Suprapubic skin (tissue), 4 donors: Measurements from ENCODE around the gene LMAN1L.

Experiments used
- EP300 ChIP-seq: sonication (generic); formaldehyde crosslinking; IDR thresholded peaks from one replicate; pipeline ENCODE4 v1.6.1; 2017; ENCODE audit warnings: antibody characterized with exemption
- POLR2A ChIP-seq, 2 donors: fragments of 450-650 bp; IDR thresholded peaks; one replicate each; pipeline ENCODE4 v1.6.1; 2017; ENCODE audit warnings: antibody characterized with exemption in 2 of 2, mild to moderate bottlenecking in 2 of 2, moderate library complexity in 2 of 2
- POLR2AphosphoS5 ChIP-seq, 3 donors: sonication (generic); formaldehyde crosslinking; IDR thresholded peaks; one replicate each; pipeline ENCODE4 v1.6.1; 2017; ENCODE audit warnings: antibody characterized with exemption in 3 of 3
- TF ChIP-seq, protein P1 (sequence below), 2 donors: fragments of 200-600 bp in 1 of 2; fragments of 450-650 bp in 1 of 2; sonication (generic) in 1 of 2; IDR thresholded peaks; one replicate each; pipeline ENCODE4 v1.5.1; 2016 to 2019; ENCODE audit warnings: antibody characterized with exemption in 2 of 2, mild to moderate bottlenecking in 1 of 2, moderate library complexity in 1 of 2

DNA sequence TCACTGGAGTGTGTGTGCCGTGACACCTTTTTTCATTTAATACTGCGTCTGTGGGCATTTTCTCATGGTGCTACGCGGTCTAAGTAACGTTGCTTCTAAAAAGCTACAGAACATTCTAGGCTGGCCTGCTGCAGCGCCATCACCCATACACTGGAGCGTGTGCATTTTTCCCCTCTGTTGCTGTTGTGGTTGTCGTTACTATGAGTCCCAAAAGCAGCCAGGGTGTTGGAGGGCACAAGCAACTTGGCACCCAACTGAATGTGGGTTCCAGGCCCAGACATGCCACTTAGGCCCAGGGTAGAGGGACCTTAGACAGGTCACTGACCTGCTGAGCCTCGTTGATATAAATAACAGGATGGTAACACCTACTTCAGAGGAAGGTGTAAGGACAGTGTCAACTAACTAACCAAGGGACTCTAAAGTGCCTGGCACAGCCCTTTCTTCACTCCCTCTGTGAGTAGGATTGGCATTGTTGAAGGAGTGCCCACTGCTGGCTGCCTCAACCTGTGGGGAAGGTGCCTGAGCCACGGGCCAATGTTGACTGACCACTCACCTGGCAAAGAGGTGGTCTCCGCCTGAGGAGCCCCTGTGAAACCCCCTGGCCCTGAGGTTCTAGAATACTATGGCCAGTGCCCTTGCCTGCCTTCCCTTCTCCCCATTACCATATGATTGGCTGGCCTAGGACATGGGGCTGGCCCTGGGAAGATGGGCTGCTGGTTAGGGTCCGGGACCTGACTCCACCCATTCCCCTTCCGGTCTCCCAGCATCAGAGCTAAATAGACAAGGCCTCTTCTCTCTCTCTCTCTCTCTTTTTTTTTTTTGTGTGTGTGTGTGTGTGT lies 27.2 kb upstream of the LMAN1L start:
- TF ChIP-seq, protein P1, sequence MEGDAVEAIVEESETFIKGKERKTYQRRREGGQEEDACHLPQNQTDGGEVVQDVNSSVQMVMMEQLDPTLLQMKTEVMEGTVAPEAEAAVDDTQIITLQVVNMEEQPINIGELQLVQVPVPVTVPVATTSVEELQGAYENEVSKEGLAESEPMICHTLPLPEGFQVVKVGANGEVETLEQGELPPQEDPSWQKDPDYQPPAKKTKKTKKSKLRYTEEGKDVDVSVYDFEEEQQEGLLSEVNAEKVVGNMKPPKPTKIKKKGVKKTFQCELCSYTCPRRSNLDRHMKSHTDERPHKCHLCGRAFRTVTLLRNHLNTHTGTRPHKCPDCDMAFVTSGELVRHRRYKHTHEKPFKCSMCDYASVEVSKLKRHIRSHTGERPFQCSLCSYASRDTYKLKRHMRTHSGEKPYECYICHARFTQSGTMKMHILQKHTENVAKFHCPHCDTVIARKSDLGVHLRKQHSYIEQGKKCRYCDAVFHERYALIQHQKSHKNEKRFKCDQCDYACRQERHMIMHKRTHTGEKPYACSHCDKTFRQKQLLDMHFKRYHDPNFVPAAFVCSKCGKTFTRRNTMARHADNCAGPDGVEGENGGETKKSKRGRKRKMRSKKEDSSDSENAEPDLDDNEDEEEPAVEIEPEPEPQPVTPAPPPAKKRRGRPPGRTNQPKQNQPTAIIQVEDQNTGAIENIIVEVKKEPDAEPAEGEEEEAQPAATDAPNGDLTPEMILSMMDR (IDR thresholded peaks at IDR 0.05): no peak
- TF ChIP-seq POLR2AphosphoS5 (IDR thresholded peaks at IDR 0.05): no peak
- TF ChIP-seq POLR2A (IDR thresholded peaks at IDR 0.05): no peak
- no peak for TF ChIP-seq EP300
